HUES48 (cell line): ENCODE results near the gene SLC7A6OS.

ENCODE experiments used
- H3K27ac ChIP-seq: one replicate; pipeline ENCODE4 v1.7.0; 2013; ENCODE audit warnings: low read depth, low read length, inconsistent platforms
- H3K27me3 ChIP-seq: 2 replicates; pipeline ENCODE4 v1.6.1; 2013; ENCODE audit warnings: mild to moderate bottlenecking, low read length; ENCODE audit not compliant: control insufficient read depth, insufficient read depth
- H3K36me3 ChIP-seq: 2 replicates; pipeline ENCODE4 v1.6.1; 2013; ENCODE audit warnings: low read length; ENCODE audit not compliant: control insufficient read depth, insufficient read depth
- H3K4me1 ChIP-seq: 2 replicates; pipeline ENCODE4 v1.6.1; 2013; ENCODE audit warnings: mild to moderate bottlenecking, low read length; ENCODE audit not compliant: control insufficient read depth, insufficient read depth
- H3K4me3 ChIP-seq: 2 replicates; pipeline ENCODE4 v1.5.1; 2013; ENCODE audit warnings: mild to moderate bottlenecking, low read depth, low read length
- H3K9ac ChIP-seq: 2 replicates; pipeline ENCODE4 v1.6.1; 2013; ENCODE audit warnings: mild to moderate bottlenecking, low read depth, low read length, moderate library complexity
- H3K9me3 ChIP-seq: 2 replicates; pipeline ENCODE4 v1.6.1; 2013; ENCODE audit warnings: low read length; ENCODE audit not compliant: control insufficient read depth, insufficient read depth

Gene SLC7A6OS

GRCh38 chr16:68324336-68324735 is 13.6 kb upstream of the SLC7A6OS start:
- Histone ChIP-seq H3K9ac (no peak overlapping the region), H3K36me3 (peaks cover 75% of the 10 kb centered on the region), H3K9me3 (no peaks in the 10 kb centered on the region), H3K4me1 (peaks cover 4% of the 10 kb centered on the region; the same call in 1 of the 2 replicates), H3K27ac (no peak overlapping the region), H3K27me3 (no peaks in the 10 kb centered on the region), H3K4me3 (no peak overlapping the region)

GRCh38 chr16:68319185-68319908 is 8.6 kb upstream of the SLC7A6OS start:
- H3K36me3 ChIP-seq, result peaks cover 73% of the 10 kb centered on the region
- H3K9me3 ChIP-seq, result no peaks in the 10 kb centered on the region
- H3K4me3 ChIP-seq, result no peak overlapping the region
- no peak overlapping the region for H3K9ac ChIP-seq
- no peak overlapping the region for H3K27ac ChIP-seq
- 0 out of 2 replicates have a peak, but pooled peaks cover 4% of the 10 kb centered on the region for H3K4me1 ChIP-seq
- H3K27me3 ChIP-seq, result no peaks in the 10 kb centered on the region

- Histone ChIP-seq H3K9ac (no peak overlapping the region), H3K9me3 (no peaks in the 10 kb centered on the region), H3K4me1 (peaks cover 12% of the 10 kb centered on the region), H3K36me3 (peaks cover 44% of the 10 kb centered on the region), H3K4me3 (no peak overlapping the region), H3K27me3 (no peaks in the 10 kb centered on the region), H3K27ac (no peak overlapping the region)
Observed at GRCh38 chr16:68313116-68313515, 2.4 kb upstream of the SLC7A6OS start.

- H3K9ac ChIP-seq, result peak overlapping the region; percentile 87
- H3K4me1 ChIP-seq, result peaks cover 11% of the 10 kb centered on the region
Observed at GRCh38 chr16:68310437-68310773, 341 bp downstream of the SLC7A6OS start.

GRCh38 chr16:68309799-68310198 is 947 bp downstream of the SLC7A6OS start:
- H3K36me3 ChIP-seq, result peaks cover 52% of the 10 kb centered on the region

More at GRCh38 chr16:68310437-68310773, 341 bp downstream of the SLC7A6OS start:
- Histone ChIP-seq H3K9me3 (no peaks in the 10 kb centered on the region), H3K27ac (peak overlapping the region; percentile 87), H3K27me3 (no peaks in the 10 kb centered on the region), H3K4me3 (peak overlapping the region; percentile 97), H3K36me3 (peaks cover 50% of the 10 kb centered on the region)

GRCh38 chr16:68306633-68307032 is 4.1 kb downstream of the SLC7A6OS start:
- Histone ChIP-seq H3K27ac (no peak overlapping the region), H3K36me3 (peaks cover 68% of the 10 kb centered on the region), H3K9me3 (no peaks in the 10 kb centered on the region), H3K9ac (no peak overlapping the region), H3K4me1 (peaks cover 7% of the 10 kb centered on the region), H3K4me3 (no peak overlapping the region), H3K27me3 (no peaks in the 10 kb centered on the region)

More at GRCh38 chr16:68309799-68310198, 947 bp downstream of the SLC7A6OS start:
- Histone ChIP-seq H3K27ac (peak overlapping the region; percentile 87), H3K4me1 (peaks cover 9% of the 10 kb centered on the region), H3K4me3 (peak overlapping the region; percentile 97), H3K27me3 (no peaks in the 10 kb centered on the region), H3K9me3 (no peaks in the 10 kb centered on the region), H3K9ac (peak overlapping the region; percentile 87)

GRCh38 chr16:68300734-68301459 is 9.8 kb downstream of the SLC7A6OS start:
- peaks cover 88% of the 10 kb centered on the region for H3K36me3 ChIP-seq
- no peaks in the 10 kb centered on the region for H3K9me3 ChIP-seq
- no peak overlapping the region for H3K4me3 ChIP-seq
- no peak overlapping the region for H3K27ac ChIP-seq
- no peak overlapping the region for H3K9ac ChIP-seq
- H3K27me3 ChIP-seq, result no peaks in the 10 kb centered on the region
- no peaks in the 10 kb centered on the region for H3K4me1 ChIP-seq

- no peak overlapping the region for H3K27ac ChIP-seq
- peaks cover 88% of the 10 kb centered on the region for H3K36me3 ChIP-seq
- no peak overlapping the region for H3K9ac ChIP-seq
- no peak overlapping the region for H3K4me3 ChIP-seq
- no peaks in the 10 kb centered on the region for H3K4me1 ChIP-seq
- no peaks in the 10 kb centered on the region for H3K27me3 ChIP-seq
- no peaks in the 10 kb centered on the region for H3K9me3 ChIP-seq
Observed at GRCh38 chr16:68299571-68300453, 10.9 kb downstream of the SLC7A6OS start.

GRCh38 chr16:68298907-68299561 is 11.7 kb downstream of the SLC7A6OS start:
- peaks cover 86% of the 10 kb centered on the region for H3K36me3 ChIP-seq
- no peaks in the 10 kb centered on the region for H3K27me3 ChIP-seq
- H3K9ac ChIP-seq, result no peak overlapping the region
- H3K27ac ChIP-seq, result no peak overlapping the region
- no peaks in the 10 kb centered on the region for H3K4me1 ChIP-seq
- no peaks in the 10 kb centered on the region for H3K9me3 ChIP-seq
- no peak overlapping the region for H3K4me3 ChIP-seq

GRCh38 chr16:68298312-68298711 is 12.4 kb downstream of the SLC7A6OS start:
- H3K9ac ChIP-seq, result no peak overlapping the region
- H3K36me3 ChIP-seq, result peaks cover 79% of the 10 kb centered on the region
- no peak overlapping the region for H3K27ac ChIP-seq

More at GRCh38 chr16:68298312-68298711, 12.4 kb downstream of the SLC7A6OS start:
- Histone ChIP-seq H3K4me3 (no peak overlapping the region), H3K9me3 (no peaks in the 10 kb centered on the region), H3K27me3 (no peaks in the 10 kb centered on the region), H3K4me1 (no peaks in the 10 kb centered on the region)
